Epithelial cell of esophagus (primary cell): ENCODE results near the gene PRELID2.

Experiments used
- DNase-seq: peaks from one replicate; pipeline ENCODE4 v3.0.0; 2010; ENCODE audit warnings: low read depth
- H3K4me3 ChIP-seq: 2 replicates; pipeline ENCODE4 v1.5.1; 2011; ENCODE audit warnings: mild to moderate bottlenecking, low read length, control low read depth
- CTCF ChIP-seq: IDR thresholded peaks from 2 replicates; pipeline ENCODE4 v1.5.1; 2011; ENCODE audit warnings: low read depth, mild to moderate bottlenecking, low read length, control low read depth, inconsistent platforms; ENCODE audit not compliant: insufficient read depth; ENCODE audit errors: missing control alignments

The PRELID2 gene

GRCh38 chr5:145787996-145788395, 47.1 kb downstream of the PRELID2 start:
- no peak overlapping the region for H3K4me3 ChIP-seq
- TF ChIP-seq CTCF, result no peak
- DNase-seq, result no peak

DNA sequence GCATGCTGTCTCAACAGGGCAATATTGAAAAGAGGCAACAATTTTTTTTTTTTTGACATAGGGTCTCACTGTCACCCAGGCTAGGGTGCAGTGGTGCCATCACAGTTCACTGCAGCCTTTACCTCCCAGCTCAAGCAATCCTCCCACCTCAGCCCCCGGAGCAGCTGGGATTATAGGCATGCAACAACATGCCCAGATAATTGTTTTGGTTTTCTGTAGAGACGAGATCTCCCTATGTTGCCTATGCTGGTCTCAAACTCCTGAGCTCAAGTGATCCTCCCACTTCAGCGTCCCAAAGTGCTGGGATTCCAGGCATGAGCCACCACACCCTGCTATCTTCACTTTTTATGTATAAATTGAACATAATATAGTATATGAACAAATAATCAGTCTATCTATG, 47.6 kb downstream of the PRELID2 start:
- DNase-seq, result no peak
- TF ChIP-seq CTCF, result no peak
- no peak overlapping the region for H3K4me3 ChIP-seq

DNA sequence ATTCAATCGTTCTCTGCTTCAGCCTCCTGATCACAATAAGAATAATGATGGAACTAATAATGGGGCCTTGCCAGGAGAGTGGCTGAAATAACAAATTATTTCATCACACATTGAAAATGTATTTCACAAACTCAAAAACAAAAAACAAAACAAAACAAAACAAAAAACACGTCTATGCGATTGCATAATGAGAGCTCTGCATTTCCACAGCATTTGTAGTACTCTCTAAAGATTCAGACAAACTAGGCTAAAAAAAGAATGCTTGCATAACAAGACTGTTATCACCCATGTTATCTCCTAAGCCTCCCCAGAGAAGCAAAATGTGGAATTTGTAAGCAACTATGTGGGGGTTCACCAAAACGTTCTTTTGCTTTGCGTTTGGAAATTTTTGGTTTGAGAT, 48.1 kb downstream of the PRELID2 start:
- TF ChIP-seq CTCF, result no peak
- DNase-seq, result no peak
- no peak overlapping the region for H3K4me3 ChIP-seq

DNA sequence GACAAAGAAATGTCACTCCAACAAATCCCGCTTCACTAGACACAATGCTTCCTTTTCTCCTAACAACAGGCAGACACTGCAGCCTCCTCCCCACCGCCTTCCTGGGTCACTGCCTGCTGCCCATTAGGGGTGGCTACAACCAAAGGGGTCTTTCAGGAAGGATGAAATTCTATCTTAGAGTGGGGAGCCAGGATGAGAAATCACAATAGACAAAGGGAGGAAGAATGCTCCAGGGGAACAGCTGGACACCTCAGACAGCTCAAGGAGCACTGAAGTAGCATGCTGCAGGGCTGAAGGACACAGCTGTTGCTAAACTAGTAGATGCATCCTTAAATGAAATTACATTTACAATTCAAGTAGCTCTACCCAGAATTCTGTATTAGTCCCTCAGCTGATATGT, 54.2 kb downstream of the PRELID2 start:
- TF ChIP-seq CTCF, result no peak

DNA sequence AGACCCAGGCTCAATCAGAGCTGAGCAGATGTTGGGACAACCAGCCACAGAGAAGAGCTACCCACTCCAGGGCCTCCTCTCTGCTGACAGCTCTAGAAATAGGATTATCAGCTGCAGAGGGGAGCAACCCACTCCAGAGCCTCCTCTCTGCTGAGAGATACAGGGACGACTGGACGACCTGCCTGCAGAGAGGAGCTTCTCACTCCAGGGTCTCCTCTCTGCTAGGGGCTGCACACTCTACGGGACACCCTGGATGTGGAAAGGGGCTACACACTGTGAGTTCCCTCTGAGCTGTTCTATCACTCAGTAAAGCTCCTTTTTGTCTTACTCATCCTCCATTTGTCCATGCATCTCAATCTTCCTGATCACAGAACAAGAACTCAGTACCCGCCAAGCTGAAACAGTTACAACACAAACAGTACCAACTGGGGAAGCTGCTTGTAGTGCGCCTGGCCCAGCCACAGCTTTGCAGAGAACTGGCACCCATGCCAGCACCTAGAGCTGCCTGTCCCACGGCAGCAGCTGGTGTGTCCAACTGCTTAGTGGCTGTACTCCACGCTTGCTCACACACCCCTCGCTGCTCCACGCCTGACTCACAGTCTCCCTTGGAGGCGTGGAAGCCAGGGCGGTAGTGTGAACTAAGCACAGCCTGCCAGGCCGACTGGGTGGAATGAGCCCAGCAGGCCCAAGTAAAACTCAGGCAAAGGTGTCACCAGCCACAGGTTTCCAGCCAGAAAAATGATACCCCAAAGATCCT, 56.8 kb downstream of the PRELID2 start:
- H3K4me3 ChIP-seq, result no peak overlapping the region
- no peak for TF ChIP-seq CTCF
- DNase-seq, result no peak

More for the DNA sequence above, 54.2 kb downstream of the PRELID2 start:
- H3K4me3 ChIP-seq, result no peak overlapping the region
- DNase-seq, result no peak

GRCh38 chr5:145777445-145778063, 57.6 kb downstream of the PRELID2 start:
- TF ChIP-seq CTCF, result no peak
- DNase-seq, result no peak
- no peak overlapping the region for H3K4me3 ChIP-seq
